Measurements from ENCODE around the gene LSM3.

LSM3 gene

DNA sequence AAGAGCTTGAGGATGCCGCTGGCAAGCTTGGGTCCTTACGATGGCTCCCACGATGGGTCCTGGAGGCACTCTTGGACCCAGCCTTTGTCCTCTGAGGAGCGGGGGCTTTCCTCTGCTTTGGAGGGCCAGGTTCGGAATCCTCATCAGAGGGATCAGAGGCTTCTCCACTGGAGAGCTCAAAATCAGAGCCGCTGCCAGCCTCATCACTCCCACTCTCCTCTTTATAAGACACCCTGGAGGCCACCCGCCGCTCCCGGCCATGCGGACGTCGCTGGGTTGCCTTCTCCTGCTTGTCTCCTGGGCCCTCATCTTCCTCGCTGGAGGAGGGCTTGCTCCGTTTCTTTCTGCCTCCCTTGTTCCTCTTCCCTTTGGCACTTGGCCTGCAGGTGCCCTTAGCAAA is 20.2 kb upstream of the LSM3 start:
- DNase-seq, result no peak

DNA sequence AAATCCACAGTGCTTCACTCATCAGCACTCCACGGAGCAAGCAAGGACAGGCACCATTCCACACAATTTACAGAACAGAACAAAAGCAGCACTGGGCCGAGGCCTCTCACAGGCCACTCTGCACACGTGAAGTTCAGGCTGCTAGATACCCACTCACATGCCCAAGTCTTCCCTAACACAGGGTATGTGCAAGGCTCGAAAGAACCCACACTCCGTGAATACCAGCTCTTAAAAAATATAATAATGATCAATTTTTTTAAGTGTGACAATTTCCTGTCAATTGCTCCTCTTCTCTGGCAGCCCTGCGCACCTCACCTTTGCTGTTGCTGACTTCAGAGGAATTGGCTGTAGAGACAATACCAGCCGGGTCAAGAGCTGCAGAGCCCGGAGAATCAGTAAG is 19.2 kb upstream of the LSM3 start:
- no peak for DNase-seq

- DNase-seq, result no peak
Observed at GRCh38 chr3:14161282-14161681, 17.3 kb upstream of the LSM3 start.

GRCh38 chr3:14162178-14162577 is 16.4 kb upstream of the LSM3 start:
- DNase-seq, result no peak

- no peak for DNase-seq
Observed at GRCh38 chr3:14166877-14167603, 11.6 kb upstream of the LSM3 start.

GRCh38 chr3:14169435-14169834 is 9.2 kb upstream of the LSM3 start:
- no peak for DNase-seq

GRCh38 chr3:14169871-14170270 is 8.7 kb upstream of the LSM3 start:
- DNase-seq, result no peak

DNA sequence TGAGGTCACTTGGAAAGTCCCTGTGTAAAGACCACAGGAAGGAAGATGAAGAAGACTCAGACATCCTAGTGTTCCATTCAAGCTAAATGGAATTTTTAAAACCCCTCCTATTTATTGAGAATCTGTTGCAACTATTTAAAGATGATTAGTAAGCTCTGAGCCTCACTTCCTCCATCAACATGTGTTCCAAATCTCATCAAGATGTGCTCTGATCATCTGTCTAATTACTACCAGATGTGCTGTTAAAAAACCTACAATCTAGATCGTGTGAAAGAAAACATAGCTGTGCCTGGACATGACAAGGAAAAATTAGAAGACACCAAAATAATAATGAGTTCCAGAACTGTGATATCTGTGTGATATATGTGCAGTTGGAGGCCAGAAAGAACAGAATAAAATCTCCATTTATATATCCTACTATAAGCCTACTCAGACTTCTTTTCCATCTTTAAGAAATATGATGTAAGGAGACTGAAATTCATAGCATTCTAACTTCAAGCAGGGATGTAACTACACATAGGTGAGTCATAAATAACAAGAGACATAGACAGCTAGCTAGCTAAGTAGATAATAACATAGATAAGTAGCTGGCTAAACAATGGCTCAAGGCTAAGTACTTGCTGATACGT is 8.0 kb upstream of the LSM3 start:
- no peak for DNase-seq

GRCh38 chr3:14172496-14172895 is 6.1 kb upstream of the LSM3 start:
- DNase-seq, result no peak

DNA sequence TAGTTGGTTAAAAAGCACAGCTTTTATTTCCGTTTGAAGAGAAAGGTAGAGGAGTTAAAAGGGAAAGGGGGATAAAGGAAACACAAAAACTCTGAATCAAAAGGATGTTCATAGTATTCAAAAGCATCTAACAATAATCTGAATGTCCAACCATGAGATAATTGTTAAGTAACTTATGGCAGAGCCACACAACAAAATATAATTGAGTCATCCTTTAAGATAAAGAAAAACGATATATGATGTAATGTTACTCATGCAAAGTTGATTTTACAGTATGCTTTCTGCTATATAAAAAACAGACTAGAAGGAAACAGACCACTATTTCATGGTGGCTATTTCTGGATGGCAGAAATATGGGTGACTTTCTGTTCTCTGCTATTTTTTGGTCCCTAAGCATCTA is 4.1 kb upstream of the LSM3 start:
- no peak for DNase-seq

DNA sequence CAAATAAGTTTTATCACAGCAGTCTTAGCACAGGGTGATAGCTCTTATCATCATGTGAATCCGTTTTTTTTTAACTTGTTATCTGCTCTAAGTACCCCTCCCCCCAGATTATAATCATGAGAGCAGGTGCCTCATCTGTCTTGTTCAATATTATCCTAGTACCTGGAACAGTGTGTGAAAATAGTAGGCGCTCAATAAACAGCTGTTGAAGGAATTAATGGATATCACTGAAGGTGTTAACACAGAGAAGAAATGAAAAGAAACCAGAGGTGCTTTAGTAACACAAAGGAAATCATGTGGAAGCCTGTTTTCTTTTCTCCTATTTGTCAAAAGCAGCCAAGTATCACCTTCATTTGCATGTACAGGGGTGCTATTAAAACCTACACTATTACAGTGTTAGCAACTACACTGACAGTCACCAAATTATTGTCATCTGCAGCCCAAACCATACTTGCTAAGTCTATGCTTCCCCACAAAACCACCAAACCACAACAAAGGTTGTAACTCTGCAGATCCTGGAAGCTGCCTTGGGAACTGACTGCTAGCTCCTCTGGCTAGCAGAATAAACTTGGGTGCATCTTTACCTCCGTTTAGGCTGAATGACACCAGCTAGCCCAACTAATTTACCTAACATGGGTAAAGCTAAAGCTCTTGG is 3.1 kb upstream of the LSM3 start:
- no peak for DNase-seq

- DNase-seq, result no peak
Observed at GRCh38 chr3:14177580-14178246, 904 bp upstream of the LSM3 start.

DNA sequence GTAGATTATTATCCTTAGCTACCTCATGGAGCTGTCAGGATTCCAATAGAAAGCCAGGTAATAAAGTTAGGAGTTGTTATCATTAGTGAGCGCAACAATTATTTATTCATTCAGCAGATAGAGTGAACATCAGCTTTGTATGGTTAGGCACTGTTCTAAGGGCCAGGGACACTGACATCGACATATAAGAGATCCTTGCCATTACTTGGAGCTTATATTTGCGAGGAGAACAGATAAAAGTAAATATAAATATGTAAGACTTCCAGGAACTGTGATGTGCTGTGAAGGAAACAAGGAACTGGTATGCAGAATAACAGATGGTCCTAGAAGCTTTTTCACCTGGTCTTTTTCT is 473 bp downstream of the LSM3 start:
- no peak for DNase-seq

DNA sequence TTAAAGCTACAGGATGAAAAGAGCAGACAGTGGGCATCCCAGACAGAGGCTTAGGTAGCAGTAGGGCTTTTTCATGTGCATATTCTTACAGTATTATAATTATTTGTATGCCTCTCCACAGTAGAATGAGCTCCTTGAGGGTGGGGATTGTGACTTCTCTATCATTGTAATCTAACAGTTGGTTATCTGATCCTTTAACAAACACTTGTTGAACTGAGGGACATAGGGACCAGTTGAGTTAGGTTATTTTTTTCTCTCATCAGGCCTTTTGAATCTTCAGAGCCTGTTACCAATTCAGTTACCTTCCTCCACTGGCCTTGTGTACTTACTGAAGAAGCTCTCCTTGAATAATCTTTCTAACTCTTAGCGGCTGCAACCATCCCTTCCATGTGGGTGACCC is 1.2 kb downstream of the LSM3 start:
- DNase-seq, result no peak

DNA sequence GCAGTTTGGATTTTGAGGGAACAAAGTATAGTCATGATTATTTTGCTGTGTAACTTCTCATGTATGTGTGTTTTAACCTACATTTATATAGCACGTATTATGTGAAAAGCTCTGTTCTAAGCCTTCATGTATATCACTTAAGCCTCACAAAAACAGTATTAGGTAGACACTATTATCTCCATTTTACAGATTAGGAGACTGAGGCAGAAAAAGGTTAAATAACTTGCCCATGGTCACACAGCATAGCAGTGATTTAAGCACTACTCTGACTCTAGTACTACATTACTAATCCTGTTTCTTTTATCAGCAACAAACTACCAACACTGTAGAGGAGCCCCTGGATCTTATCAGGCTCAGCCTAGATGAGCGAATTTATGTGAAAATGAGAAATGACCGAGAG is 2.6 kb downstream of the LSM3 start:
- DNase-seq, result no peak

DNA sequence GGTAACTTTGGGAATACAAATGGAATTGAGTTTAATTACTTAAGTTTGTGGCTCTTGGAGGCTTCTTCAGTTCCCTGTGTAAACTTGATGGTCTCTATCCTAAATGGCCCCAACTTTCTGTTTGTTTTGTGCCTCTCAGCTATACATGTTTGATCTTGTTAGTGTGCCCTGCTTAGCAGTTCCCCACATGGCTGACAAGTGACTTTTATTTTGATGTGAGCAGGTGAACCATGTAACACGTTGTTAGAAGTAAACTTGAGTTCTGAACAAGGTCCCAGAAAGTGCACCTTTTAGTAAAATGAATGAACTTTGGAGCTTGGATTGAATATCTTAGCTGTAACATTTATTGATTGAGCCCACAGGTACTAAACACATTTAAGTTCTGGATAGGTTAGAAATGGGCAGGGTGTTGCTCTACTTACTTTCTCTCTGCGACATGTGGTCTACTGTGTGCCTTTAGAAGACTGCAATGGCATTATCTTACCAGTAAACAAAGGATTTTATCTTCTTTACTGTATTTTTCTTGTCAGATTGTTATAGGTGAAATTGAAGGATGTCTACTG is 4.5 kb downstream of the LSM3 start:
- no peak for DNase-seq

GRCh38 chr3:14186854-14187458 is 8.3 kb downstream of the LSM3 start:
- no peak for DNase-seq

DNA sequence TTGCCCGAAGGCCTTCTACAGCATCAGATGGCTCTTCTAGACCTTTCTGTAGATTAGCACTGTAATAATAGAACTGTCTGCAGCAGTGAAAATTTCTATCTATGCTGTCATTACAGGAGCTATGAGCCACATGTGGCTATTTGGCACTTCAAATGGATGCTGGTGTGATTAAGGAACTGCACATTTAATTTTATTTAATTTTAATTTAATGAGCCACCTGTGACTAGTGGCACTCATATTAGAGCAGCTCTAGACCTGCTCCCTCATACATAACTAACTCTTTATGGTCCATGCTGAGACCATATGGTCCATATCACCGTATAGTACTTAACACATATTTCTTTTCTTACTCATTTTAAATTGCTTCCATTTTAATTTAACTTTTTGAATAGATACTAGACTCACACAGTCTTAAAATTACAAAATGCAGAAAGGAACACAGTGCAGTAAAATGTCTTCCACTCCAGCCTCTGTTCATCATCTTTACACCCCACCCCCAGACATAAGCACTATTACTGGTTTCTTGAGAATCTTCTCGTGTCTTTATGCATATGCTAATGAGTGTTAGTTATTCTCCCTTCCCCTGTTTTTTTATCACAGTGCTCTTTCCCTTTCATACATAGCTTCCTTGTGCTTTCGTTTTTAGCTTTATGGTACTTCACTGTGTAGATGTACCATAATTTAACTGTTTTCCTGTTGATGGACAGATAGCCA is 9.6 kb downstream of the LSM3 start:
- DNase-seq, result no peak

DNA sequence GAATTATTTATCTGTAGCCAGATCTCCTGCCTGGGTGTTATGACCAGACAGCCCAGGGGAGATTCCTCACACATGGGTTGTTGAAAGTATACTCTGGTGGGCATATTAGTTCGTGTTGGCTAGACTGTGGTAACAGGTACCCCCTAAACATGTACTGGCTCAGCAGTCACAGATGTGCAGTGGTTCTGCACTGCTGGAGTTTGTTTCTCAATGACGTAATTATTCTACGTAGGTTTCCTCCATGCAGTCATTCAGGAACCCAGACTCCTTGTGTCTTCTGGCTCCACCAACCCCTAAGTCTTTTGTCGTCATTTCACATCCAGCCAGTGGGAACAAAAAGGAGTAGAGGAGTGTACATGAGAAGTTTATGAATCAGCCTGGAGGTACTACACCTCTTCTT is 16.2 kb downstream of the LSM3 start:
- DNase-seq, result no peak

DNA sequence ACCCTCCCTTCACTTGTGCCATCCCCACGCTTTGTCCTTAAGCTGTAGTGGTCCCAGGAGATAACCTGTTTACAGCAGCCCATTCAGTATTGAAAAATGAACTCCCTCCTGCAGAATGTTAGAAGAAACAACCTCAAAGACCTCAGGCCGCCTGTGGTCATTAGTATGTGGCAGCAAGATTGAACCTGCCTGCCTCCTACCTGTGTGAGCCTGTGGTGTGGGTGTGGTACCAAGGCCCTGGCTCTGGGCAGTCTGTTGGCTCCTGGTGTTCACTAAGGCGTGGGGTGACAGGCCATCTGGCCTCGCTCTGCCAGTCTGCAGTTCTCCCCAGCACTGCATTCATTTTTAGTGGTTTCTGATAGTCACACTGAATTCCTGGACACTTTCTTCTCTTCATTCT is 21.0 kb downstream of the LSM3 start:
- DNase-seq, result no peak

DNA sequence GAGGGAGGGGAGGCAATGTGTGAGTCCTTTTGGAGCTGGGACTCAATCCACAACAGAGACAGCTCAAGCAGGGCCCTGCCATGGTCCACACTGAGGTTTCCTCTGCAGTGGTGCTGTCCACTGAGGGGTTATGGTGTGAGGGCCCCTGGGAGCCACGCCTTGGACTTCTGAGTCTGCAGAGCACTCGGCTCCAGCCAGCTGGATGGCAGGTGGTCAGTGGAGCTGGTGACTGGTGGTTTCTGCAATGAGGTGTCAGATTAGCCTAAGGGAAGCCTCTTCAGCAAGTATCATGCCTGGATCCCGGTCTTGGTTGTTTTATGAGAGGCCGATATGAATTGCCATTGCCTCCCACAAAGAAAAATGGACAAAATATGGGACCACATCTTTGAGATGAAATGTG is 21.7 kb downstream of the LSM3 start:
- no peak for DNase-seq

DNA sequence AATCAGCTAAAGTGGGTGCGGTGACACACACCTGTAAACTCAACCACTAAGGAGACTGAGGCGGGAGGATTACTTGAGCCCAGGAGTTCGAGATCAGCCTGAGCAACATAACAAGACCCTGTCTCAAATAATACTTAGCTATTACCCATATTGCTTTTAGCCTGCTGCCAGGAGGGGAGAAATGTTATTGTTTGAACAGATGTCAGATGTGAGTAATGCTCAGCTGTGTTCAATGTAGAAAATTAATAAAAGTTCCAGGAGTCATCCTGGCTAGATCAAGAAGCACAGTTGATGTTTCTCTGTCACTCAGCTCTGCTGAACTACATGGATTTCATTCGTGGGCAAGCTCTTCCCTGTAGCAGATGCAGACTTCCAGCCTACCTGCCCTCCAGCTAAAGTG is 22.2 kb downstream of the LSM3 start:
- DNase-seq, result no peak
